ENCODE measurements around the gene FGF18.

DNA sequence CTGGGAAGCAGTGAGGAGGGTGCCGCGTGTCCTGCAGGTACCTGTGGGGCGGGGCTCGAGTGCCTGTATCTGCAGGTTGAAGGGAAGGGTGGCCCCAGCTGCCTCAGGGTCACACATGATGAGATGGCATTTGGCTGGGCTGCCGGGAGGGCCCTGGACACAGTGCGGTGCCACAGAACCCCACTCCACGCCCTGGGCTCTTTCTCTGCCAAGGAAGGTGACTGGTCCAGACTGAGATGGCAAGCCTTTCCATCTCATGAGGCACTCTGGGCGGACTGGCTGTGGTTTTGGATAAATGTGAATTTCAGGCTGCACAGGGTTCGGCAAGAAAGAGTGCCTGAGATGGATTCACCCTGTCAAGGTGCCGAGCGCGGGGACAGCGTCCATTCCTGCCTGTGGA is 69.4 kb downstream of the FGF18 start:
- no peak for TF ChIP-seq EP300 (IDR thresholded peaks at IDR 0.05)
- TF ChIP-seq, protein P1, sequence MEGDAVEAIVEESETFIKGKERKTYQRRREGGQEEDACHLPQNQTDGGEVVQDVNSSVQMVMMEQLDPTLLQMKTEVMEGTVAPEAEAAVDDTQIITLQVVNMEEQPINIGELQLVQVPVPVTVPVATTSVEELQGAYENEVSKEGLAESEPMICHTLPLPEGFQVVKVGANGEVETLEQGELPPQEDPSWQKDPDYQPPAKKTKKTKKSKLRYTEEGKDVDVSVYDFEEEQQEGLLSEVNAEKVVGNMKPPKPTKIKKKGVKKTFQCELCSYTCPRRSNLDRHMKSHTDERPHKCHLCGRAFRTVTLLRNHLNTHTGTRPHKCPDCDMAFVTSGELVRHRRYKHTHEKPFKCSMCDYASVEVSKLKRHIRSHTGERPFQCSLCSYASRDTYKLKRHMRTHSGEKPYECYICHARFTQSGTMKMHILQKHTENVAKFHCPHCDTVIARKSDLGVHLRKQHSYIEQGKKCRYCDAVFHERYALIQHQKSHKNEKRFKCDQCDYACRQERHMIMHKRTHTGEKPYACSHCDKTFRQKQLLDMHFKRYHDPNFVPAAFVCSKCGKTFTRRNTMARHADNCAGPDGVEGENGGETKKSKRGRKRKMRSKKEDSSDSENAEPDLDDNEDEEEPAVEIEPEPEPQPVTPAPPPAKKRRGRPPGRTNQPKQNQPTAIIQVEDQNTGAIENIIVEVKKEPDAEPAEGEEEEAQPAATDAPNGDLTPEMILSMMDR (IDR thresholded peaks at IDR 0.05): no peak
- no peak for TF ChIP-seq POLR2A (IDR thresholded peaks at IDR 0.05)
- no peak for TF ChIP-seq POLR2AphosphoS5 (IDR thresholded peaks at IDR 0.05)

Measured in sigmoid colon (tissue), 4 donors.